ENCODE data around the gene TEP1. TPM values are rescaled to one million over a fixed set of nuclear protein-coding genes. Genes with fewer than 3 reads are reported as not detected.

The TEP1 gene
- total RNA-seq, 1 donor from 2014 or later, result 17.5 TPM

DNA sequence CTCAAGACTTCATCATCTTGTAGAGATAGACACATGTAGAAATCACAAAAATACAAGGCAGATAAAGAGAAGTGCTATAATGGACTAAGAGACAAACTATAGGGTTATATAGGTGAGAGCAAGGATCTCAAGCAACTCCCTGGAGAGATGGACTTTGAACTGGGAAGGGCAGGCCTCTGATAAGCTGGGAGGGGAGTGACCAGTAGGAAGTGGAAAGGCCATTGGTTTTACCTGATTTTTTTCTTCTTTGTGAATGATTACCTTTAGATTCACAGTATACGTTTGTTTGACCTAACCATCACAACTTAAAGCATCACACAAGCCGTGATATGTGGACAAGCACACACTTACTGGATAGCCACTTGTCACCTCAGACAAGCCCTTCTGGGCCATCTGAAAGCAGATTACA lies 5.2 kb upstream of the TEP1 start:
- H3K4me3 ChIP-seq (ENCODE audit: low read depth, low read length), result no peak overlapping the region
- no peak for DNase-seq (ENCODE audit: low read depth)
- TF ChIP-seq, protein P1, sequence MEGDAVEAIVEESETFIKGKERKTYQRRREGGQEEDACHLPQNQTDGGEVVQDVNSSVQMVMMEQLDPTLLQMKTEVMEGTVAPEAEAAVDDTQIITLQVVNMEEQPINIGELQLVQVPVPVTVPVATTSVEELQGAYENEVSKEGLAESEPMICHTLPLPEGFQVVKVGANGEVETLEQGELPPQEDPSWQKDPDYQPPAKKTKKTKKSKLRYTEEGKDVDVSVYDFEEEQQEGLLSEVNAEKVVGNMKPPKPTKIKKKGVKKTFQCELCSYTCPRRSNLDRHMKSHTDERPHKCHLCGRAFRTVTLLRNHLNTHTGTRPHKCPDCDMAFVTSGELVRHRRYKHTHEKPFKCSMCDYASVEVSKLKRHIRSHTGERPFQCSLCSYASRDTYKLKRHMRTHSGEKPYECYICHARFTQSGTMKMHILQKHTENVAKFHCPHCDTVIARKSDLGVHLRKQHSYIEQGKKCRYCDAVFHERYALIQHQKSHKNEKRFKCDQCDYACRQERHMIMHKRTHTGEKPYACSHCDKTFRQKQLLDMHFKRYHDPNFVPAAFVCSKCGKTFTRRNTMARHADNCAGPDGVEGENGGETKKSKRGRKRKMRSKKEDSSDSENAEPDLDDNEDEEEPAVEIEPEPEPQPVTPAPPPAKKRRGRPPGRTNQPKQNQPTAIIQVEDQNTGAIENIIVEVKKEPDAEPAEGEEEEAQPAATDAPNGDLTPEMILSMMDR (conservative IDR thresholded peaks at IDR 0.05; ENCODE audit: low read depth, low read length), result no peak

DNA sequence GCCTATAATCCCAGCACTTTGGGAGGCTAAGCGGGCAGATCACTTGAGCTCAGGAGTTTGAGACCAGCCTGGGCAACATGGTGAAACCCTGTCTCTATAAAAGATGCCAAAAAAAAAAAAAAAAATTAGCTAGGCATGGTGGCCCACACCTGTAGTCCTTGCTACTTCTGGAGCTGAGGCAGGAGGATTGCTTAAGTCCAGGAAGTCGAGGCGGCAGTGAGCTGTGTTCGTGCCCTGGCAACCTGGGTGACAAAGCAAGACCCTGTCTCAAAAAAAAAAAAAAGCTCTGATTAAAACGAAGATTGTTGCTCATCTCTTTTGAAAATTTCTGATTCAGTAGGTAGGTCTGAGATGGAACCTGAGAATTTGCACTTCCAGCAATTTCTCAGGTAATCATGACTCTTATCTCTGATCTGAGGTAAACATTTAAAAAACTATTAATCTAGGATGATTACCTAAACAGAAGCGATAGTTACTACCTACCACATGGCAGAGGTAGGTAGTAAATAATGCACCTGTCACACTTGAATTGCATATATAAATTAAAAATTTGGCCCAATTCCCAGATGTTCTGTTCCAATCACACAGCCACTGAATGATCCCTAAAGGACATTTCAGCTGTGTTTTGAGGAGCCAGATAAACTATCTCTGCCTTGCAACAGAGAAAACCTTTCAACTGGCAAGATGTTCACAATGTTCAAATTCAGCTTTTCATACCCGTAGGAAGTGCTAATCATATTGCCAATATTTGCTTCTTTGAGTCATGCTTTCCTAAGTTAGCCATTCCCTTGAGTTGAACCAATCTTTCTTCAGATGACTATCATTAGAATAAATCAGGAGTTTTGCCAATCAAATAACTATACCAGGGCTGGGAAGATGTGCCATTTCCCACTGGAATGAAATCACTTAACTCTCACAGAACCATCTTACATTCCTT lies 4.2 kb upstream of the TEP1 start:
- no peak for DNase-seq (ENCODE audit: low read depth)
- H3K4me3 ChIP-seq (ENCODE audit: low read depth, low read length), result no peak overlapping the region
- TF ChIP-seq, protein P1 (conservative IDR thresholded peaks at IDR 0.05; ENCODE audit: low read depth, low read length), result no peak

DNA sequence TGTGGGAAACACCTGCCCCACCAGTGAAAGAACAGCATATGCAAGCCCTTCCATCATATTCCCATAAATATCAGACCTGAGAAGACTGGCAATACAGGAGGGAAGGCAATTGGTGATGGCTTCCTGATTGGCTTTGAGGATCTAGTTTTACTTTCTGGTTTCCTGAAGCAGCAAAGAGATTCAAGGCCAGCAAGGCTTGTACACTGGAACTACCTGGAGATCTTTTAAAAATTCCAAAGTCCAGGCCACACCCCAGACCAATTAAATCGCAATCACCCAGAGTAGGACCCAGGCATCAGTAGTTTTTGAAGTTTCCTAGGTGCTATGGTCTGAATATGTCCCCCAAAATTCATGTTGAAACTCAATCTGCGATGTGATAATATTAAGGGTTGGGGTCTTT lies 2.9 kb upstream of the TEP1 start:
- no peak overlapping the region for H3K4me3 ChIP-seq (ENCODE audit: low read depth, low read length)
- DNase-seq (ENCODE audit: low read depth), result no peak
- TF ChIP-seq, protein P1 (conservative IDR thresholded peaks at IDR 0.05; ENCODE audit: low read depth, low read length), result no peak

DNA sequence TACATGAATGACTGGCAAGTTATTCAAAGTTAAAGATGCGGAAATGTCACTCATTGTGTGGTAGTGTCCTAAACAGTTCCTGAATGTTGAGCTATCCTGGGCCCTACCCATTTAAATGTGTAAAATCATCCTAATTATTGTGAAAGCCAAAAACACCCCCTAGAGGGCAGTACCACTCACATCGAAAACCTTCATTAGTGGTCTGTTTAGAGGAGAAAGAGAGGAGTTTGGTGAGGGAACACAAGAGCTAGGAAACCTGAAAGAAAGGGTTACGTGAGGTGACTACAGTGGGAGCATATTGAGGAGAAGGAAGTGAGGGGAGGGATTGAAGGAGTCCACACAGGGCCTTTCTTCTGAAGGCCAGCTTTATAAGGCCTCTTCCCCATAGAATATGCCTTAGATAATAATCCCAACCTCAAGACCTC lies 2.5 kb upstream of the TEP1 start:
- no peak for DNase-seq (ENCODE audit: low read depth)
- H3K4me3 ChIP-seq (ENCODE audit: low read depth, low read length), result no peak overlapping the region
- TF ChIP-seq, protein P1 (conservative IDR thresholded peaks at IDR 0.05; ENCODE audit: low read depth, low read length), result peak; percentile 76

DNA sequence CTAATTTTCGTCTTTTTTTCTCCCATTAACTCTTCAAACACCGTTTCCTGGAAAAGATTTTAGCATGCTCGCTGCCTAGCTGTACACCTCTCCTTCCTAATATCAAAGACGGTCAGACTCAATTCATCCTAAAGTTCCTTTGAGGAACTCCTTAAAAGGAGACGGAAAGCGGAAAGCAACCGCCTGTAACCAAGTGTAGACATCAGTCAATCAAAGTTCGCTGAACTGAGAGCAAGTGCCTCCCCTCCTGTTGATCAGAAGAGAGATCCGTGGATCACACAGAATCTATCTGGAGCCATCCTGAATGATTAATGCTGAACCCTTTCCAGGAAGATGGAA lies 412 bp upstream of the TEP1 start:
- TF ChIP-seq, protein P1 (conservative IDR thresholded peaks at IDR 0.05; ENCODE audit: low read depth, low read length), result no peak
- no peak for DNase-seq (ENCODE audit: low read depth)

DNA sequence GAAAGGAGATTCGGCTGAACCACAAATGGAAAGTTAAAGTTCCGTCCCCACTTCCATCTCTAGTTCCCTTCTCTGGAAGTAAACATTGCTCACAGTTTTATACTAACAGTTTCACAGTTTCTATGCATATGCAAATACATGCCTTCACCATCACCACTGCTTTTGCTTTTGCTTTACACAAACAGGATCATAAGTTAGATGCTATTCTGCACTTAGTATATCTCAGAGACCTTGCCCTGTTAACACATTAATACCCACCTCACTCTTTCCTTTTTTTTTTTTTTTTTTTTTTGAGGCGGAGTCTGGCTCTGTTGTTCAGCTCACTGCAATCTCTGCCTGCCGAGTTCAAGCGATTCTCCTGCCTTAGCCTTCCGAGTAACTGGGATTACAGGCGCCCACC lies 890 bp downstream of the TEP1 start:
- TF ChIP-seq, protein P1 (conservative IDR thresholded peaks at IDR 0.05; ENCODE audit: low read depth, low read length), result no peak
- DNase-seq (ENCODE audit: low read depth), result no peak
- H3K4me3 ChIP-seq (ENCODE audit: low read depth, low read length), result peak overlapping the region; percentile 84

More for the DNA sequence above, 412 bp upstream of the TEP1 start:
- peak overlapping the region; percentile 84 for H3K4me3 ChIP-seq (ENCODE audit: low read depth, low read length)

DNA sequence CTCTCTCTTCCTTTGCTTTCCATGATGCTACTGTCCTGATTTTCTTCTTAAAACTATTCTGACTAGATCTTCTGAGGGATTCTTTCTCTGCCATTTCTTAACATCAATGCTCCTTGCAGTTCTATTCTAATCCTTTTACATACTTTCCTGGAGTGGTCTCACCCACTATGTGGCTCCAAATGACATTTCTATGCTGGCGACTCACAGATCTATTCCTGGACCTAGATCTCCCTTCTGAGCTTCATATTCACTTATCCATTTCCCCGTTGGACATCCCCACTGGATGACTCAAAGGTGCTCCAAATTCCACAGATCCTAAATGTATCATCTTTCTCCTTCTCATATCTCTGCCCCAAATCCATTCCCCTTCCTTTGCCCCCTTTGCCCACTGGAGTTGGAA lies 4.1 kb downstream of the TEP1 start:
- DNase-seq (ENCODE audit: low read depth), result no peak
- no peak overlapping the region for H3K4me3 ChIP-seq (ENCODE audit: low read depth, low read length)
- TF ChIP-seq, protein P1 (conservative IDR thresholded peaks at IDR 0.05; ENCODE audit: low read depth, low read length), result no peak

All from epithelial cell of proximal tubule (primary cell).